K562 (cell line): ENCODE results near the gene MFSD6L. TPM values are rescaled to one million over a fixed set of nuclear protein-coding genes. Genes with fewer than 3 reads are reported as not detected.

Experiments
- ATAC-seq: fragments of 200-7000 bp; cut with Tn5 transposase; 3 replicates; pipeline ENCODE4 v1.9.1; 2020; ENCODE audit warnings: moderate library complexity
- BruUV-seq: library from RNA; stranded (reverse); fragments of 400-500 nt; replicated peaks from 2 replicates; lab custom pipeline; 2021; lab: Mats Ljungman, UMichigan
- CTCF ChIA-PET: fragments of 300-600 bp; formaldehyde crosslinking; extraction: SDS; loops from one replicate; lab custom pipeline; 2021; ENCODE audit warnings: low intra/inter-chr PET ratio; lab: Yijun Ruan, JAX
- POLR2A ChIA-PET: fragments of 300-600, 350-650 bp; sonication (Branson Sonifier 250); formaldehyde crosslinking; extraction: SDS; loops from one replicate; lab custom pipeline; 2021; ENCODE audit warnings: antibody characterized with exemption, inconsistent platforms; lab: Yijun Ruan, JAX
- DNase-seq, 4 experiments: peaks; one replicate each; pipeline versions ENCODE4 v3.0.0 to v3.0.0-alpha.2; 2011 to 2018; ENCODE audit warnings: low spot score in 3 of 4, mixed read lengths in 3 of 4; ENCODE audit errors: extremely low read depth in 1 of 4
- FAIRE-seq: peaks from 2 replicates; lab custom pipeline; 2011; peaks lifted over from hg19 to GRCh38; lab: Jason Lieb, UNC
- H2AFZ ChIP-seq: 2 replicates; pipeline ENCODE4 v1.6.0; 2011; ENCODE audit warnings: low read depth, low read length, control low read depth, inconsistent platforms
- H3K27ac ChIP-seq: fragments of 200-600 bp; 3 replicates; pipeline ENCODE4 v1.8.0; 2011; ENCODE audit warnings: low read depth, mild to moderate bottlenecking, control low read depth, inconsistent platforms, low read length, moderate library complexity, mixed read lengths; ENCODE audit errors: extremely low read depth
- H3K27me3 ChIP-seq, 2 experiments: fragments of 300-600 bp in 1 of 2; 2 replicates in 1 of 2; 3 replicates in 1 of 2; pipeline versions ENCODE4 v1.6.0 to v1.8.0; 2011; ENCODE audit warnings: inconsistent platforms in 2 of 2, low read length in 2 of 2, mild to moderate bottlenecking in 1 of 2, mixed read lengths in 1 of 2, moderate library complexity in 1 of 2; ENCODE audit not compliant: control insufficient read depth in 2 of 2, insufficient read depth in 2 of 2
- H3K36me3 ChIP-seq: fragments of 300-600 bp; 3 replicates; pipeline ENCODE4 v1.8.0; 2011; ENCODE audit warnings: mild to moderate bottlenecking, low read length, inconsistent platforms; ENCODE audit not compliant: control insufficient read depth, insufficient read depth
- H3K4me1 ChIP-seq, 2 experiments: fragments of 200-600 bp in 1 of 2; replicated peaks in 1 of 2; 2 replicates in 1 of 2; 3 replicates in 1 of 2; pipeline versions ENCODE4 v1.5.1 to v1.8.0; 2011; ENCODE audit warnings: inconsistent platforms in 2 of 2, low read length in 2 of 2, mild to moderate bottlenecking in 1 of 2, mixed read lengths in 1 of 2, moderate library complexity in 1 of 2; ENCODE audit not compliant: control insufficient read depth in 2 of 2, insufficient read depth in 2 of 2
- H3K4me2 ChIP-seq: 2 replicates; pipeline ENCODE4 v1.6.1; 2011; ENCODE audit warnings: low read length, control low read depth, inconsistent platforms, mixed read lengths; ENCODE audit not compliant: insufficient read depth
- H3K4me3 ChIP-seq: fragments of 200-600 bp; sonication (generic), shearing (Covaris generic); 2 replicates; pipeline ENCODE4 v1.5.1; 2016; ENCODE audit warnings: control low read depth, inconsistent platforms
- H3K79me2 ChIP-seq: fragments of 200-600 bp; 3 replicates; pipeline ENCODE4 v1.8.0; 2011; ENCODE audit warnings: low read length, inconsistent platforms; ENCODE audit not compliant: control insufficient read depth, insufficient read depth
- H3K9ac ChIP-seq, 2 experiments: 2 replicates each; pipeline versions ENCODE4 v1.6.0 to v1.6.1; 2011; ENCODE audit warnings: low read depth in 2 of 2, low read length in 2 of 2, control low read depth in 1 of 2, inconsistent platforms in 1 of 2, mild to moderate bottlenecking in 1 of 2, mixed read lengths in 1 of 2; ENCODE audit not compliant: insufficient read depth in 1 of 2
- H3K9me1 ChIP-seq: one replicate; pipeline ENCODE4 v1.6.0; 2011; ENCODE audit warnings: inconsistent platforms, mild to moderate bottlenecking, low read length, moderate library complexity; ENCODE audit not compliant: control insufficient read depth, insufficient read depth
- H3K9me3 ChIP-seq: replicated peaks from 2 replicates; pipeline ENCODE4 v1.5.1; 2011; ENCODE audit warnings: low read depth, low read length, inconsistent platforms; ENCODE audit not compliant: control insufficient read depth, insufficient read depth
- H4K20me1 ChIP-seq: replicated peaks from 2 replicates; pipeline ENCODE4 v1.6.1; 2011; ENCODE audit warnings: low read length, inconsistent platforms, mixed read lengths; ENCODE audit not compliant: control insufficient read depth, insufficient read depth
- CHD1 ChIP-seq: fragments of 200-600 bp; sonication (generic); IDR thresholded peaks from one replicate; pipeline ENCODE4 v1.6.1; 2012; ENCODE audit warnings: mild to moderate bottlenecking, moderate library complexity, low read length, inconsistent platforms
- GATA2 ChIP-seq: sonication (generic); formaldehyde crosslinking; IDR thresholded peaks from 2 replicates; pipeline ENCODE4 v1.4.0; 2020; ENCODE audit warnings: mild to moderate bottlenecking, missing genetic modification reagents
- HLTF ChIP-seq: fragments of 450-650 bp; IDR thresholded peaks from 2 replicates; pipeline ENCODE4 v1.6.1; 2016
- MEIS2 ChIP-seq: fragments of 450-650 bp; IDR thresholded peaks from 2 replicates; pipeline ENCODE4 v1.6.1; 2014; ENCODE audit warnings: mild to moderate bottlenecking; ENCODE audit not compliant: partially characterized antibody
- RAD21 ChIP-seq, 2 experiments: fragments of 250-450 bp in 1 of 2; fragments of 450-650 bp in 1 of 2; sonication (Bioruptor Pico) in 1 of 2; formaldehyde crosslinking in 1 of 2; IDR thresholded peaks in 1 of 2; conservative IDR thresholded peaks in 1 of 2; 2 replicates each; pipeline versions ENCODE4 v1.4.0 to v1.8.0; 2020 to 2022; ENCODE audit warnings: mild to moderate bottlenecking in 2 of 2, moderate library complexity in 1 of 2
- RHOXF2B ChIP-seq: fragments of 250-450 bp; sonication (Bioruptor Pico); conservative IDR thresholded peaks from 2 replicates; pipeline ENCODE4 v1.5.1; 2021
- U2AF2 ChIP-seq: fragments of 200-400 bp; formaldehyde crosslinking; optimal IDR thresholded peaks from 2 replicates; pipeline ENCODE3; 2017; ENCODE audit warnings: low read depth, mild to moderate bottlenecking, low read length
- ZNF224 ChIP-seq: sonication (generic); formaldehyde crosslinking; IDR thresholded peaks from 2 replicates; pipeline ENCODE4 v1.8.0; 2022; ENCODE audit warnings: mild to moderate bottlenecking, missing genetic modification reagents
- ZNF699 ChIP-seq: fragments of 250-450 bp; sonication (Bioruptor Pico); IDR thresholded peaks from 2 replicates; pipeline ENCODE4 v1.8.0; 2021; ENCODE audit warnings: mild to moderate bottlenecking, moderate library complexity; ENCODE audit not compliant: insufficient replicate concordance
- WGBS: fragments of 100-300 bp; shearing (Covaris generic); methylation state at CpG from one replicate; pipeline ENCODE4 v1.1.6; 2016; ENCODE audit warnings: low coverage, mixed read lengths; ENCODE audit not compliant: insufficient coverage; ENCODE audit errors: missing lambda C conversion rate; 5-methylcytosine and 5-hydroxymethylcytosine counted together
- in situ Hi-C: fragments of 300-500 bp; cut with MboI; formaldehyde crosslinking; loops from 4 replicates; pipeline ENCODE4 v1.15.0; 2018; ENCODE audit warnings: inconsistent platforms, mixed read lengths
- intact Hi-C: fragments of 100-400 bp; cut with micrococcal nuclease; formaldehyde crosslinking; loops from 2 replicates; pipeline ENCODE4 v1.14.2; 2022
- polyA plus RNA-seq, 8 experiments: library from polyadenylated mRNA; depleted of rRNA in 4 of 8; stranded (reverse) in 5 of 8; unstranded in 3 of 8; fragments of >200 nt; fragmentation: Nextera tagmentation in 2 of 8; fragmentation: Illumina TruSeq in 1 of 8; extraction: Ambion mirVana in 2 of 8; extraction: Trizol in 1 of 8; gene quantifications; 2 replicates each; pipeline versions ENCODE4 v1.2.1 to v1.2.3, GENCODE V29; 2011 to 2014; ENCODE audit warnings: inconsistent platforms in 1 of 8, missing spikeins in 1 of 8
- total RNA-seq, 7 experiments: library from RNA; depleted of rRNA in 6 of 7; stranded (reverse); fragments of >200 nt in 6 of 7; fragmentation: Illumina TruSeq in 2 of 7; extraction: Trizol in 2 of 7; gene quantifications; 2 replicates each; pipeline versions ENCODE4 v1.2.1 to v1.2.3, GENCODE V29; 2011 to 2021; ENCODE audit warnings: low replicate concordance in 1 of 7
- TF ChIP-seq, protein P1 (sequence below): sonication (generic); formaldehyde crosslinking; IDR thresholded peaks from 2 replicates; pipeline ENCODE4 v1.8.0; 2022; ENCODE audit warnings: missing genetic modification reagents, mild to moderate bottlenecking, borderline replicate concordance
- TF ChIP-seq, protein P2 (sequence below): sonication (generic); formaldehyde crosslinking; IDR thresholded peaks from 2 replicates; pipeline ENCODE4 v1.8.1; 2023; ENCODE audit warnings: missing genetic modification reagents, mild to moderate bottlenecking, borderline replicate concordance
- TF ChIP-seq, protein P3 (sequence below): IDR thresholded peaks from 2 replicates; pipeline ENCODE4 v1.6.1; 2011; ENCODE audit warnings: borderline replicate concordance, low read depth, mild to moderate bottlenecking, moderate library complexity, low read length; ENCODE audit not compliant: insufficient read depth, poor library complexity, severe bottlenecking
- TF ChIP-seq, protein P4 (sequence below): sonication (generic); formaldehyde crosslinking; IDR thresholded peaks from 2 replicates; pipeline ENCODE4 v1.9.0; 2022; ENCODE audit warnings: mild to moderate bottlenecking, missing genetic modification reagents

The MFSD6L gene
- total and polyA plus RNA-seq, 9 of the 15 experiments (the other 6 are each of a cell fraction or from before 2014, with no cell fraction given), result not detected

DNA sequence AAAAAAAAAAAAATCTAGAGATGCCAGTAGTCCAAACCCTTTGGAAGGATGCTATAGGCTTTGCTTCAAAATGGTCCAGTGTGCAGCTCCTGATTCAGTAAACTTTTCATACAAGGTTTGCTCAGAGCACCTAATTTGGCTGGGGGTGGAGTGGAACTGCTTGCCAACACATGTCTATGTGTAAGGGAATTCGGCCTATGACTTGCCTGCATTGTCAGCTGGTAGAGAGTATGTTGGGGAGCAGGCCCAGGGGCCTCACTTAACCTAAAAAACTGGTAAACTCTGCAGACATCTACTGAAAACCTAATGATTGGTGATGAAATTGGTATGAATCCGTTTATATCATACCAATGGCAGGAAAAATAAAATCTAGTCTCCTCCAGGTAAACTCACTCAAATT is 1.5 kb upstream of the MFSD6L start:
- Histone ChIP-seq H3K36me3 (no peaks in the 10 kb centered on the region), H4K20me1 (no peaks in the 10 kb centered on the region; the same call in 1 of the 2 replicates), H3K9me3 (no peaks in the 10 kb centered on the region), H3K27ac (no peak overlapping the region), H3K9ac (no peak overlapping the region), H3K4me3 (no peak overlapping the region), H3K4me1 (peaks cover 0 to 8% of the 10 kb centered on the region in 2 experiments; a peak in 2 of 5 replicates), H2AFZ (no peak overlapping the region), H3K79me2 (no peaks in the 10 kb centered on the region), H3K4me2 (no peak overlapping the region), H3K27me3 (peaks cover 0 to 40% of the 10 kb centered on the region in 2 experiments; a peak in 4 of 5 replicates), H3K9me1 (no peaks in the 10 kb centered on the region)
- DNase-seq (no peak), FAIRE-seq (no peak), ATAC-seq (no peak)
- POLR2A ChIA-PET, result no interaction called here
- WGBS, result 0% methylated on average over 2 of the region's 2 CpGs
- BruUV-seq, result no TSS peak
- intact Hi-C loops (no loop called here), in situ Hi-C loops (no loop called here)
- CTCF ChIA-PET, result interaction anchor here (0.5 kb wide), 1 partner anchor 102 kb away, joined by 4 read pairs; no protein-coding TSS in a partner anchor
- no peak for TF ChIP-seq RAD21 (CRISPR knock-in tag; conservative IDR thresholded peaks at IDR 0.05 in 1 of 2, IDR thresholded peaks at IDR 0.05 in 1 of 2)
- no peak for TF ChIP-seq MEIS2
- TF ChIP-seq U2AF2, result no peak
- TF ChIP-seq, protein P1, sequence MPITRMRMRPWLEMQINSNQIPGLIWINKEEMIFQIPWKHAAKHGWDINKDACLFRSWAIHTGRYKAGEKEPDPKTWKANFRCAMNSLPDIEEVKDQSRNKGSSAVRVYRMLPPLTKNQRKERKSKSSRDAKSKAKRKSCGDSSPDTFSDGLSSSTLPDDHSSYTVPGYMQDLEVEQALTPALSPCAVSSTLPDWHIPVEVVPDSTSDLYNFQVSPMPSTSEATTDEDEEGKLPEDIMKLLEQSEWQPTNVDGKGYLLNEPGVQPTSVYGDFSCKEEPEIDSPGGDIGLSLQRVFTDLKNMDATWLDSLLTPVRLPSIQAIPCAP (CRISPR knock-in tag), result no peak
- no peak for TF ChIP-seq GATA2 (CRISPR knock-in tag)
- TF ChIP-seq, protein P2, sequence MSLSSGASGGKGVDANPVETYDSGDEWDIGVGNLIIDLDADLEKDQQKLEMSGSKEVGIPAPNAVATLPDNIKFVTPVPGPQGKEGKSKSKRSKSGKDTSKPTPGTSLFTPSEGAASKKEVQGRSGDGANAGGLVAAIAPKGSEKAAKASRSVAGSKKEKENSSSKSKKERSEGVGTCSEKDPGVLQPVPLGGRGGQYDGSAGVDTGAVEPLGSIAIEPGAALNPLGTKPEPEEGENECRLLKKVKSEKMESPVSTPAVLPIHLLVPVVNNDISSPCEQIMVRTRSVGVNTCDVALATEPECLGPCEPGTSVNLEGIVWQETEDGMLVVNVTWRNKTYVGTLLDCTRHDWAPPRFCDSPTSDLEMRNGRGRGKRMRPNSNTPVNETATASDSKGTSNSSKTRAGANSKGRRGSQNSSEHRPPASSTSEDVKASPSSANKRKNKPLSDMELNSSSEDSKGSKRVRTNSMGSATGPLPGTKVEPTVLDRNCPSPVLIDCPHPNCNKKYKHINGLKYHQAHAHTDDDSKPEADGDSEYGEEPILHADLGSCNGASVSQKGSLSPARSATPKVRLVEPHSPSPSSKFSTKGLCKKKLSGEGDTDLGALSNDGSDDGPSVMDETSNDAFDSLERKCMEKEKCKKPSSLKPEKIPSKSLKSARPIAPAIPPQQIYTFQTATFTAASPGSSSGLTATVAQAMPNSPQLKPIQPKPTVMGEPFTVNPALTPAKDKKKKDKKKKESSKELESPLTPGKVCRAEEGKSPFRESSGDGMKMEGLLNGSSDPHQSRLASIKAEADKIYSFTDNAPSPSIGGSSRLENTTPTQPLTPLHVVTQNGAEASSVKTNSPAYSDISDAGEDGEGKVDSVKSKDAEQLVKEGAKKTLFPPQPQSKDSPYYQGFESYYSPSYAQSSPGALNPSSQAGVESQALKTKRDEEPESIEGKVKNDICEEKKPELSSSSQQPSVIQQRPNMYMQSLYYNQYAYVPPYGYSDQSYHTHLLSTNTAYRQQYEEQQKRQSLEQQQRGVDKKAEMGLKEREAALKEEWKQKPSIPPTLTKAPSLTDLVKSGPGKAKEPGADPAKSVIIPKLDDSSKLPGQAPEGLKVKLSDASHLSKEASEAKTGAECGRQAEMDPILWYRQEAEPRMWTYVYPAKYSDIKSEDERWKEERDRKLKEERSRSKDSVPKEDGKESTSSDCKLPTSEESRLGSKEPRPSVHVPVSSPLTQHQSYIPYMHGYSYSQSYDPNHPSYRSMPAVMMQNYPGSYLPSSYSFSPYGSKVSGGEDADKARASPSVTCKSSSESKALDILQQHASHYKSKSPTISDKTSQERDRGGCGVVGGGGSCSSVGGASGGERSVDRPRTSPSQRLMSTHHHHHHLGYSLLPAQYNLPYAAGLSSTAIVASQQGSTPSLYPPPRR (CRISPR knock-in tag), result no peak
- TF ChIP-seq ZNF224 (CRISPR knock-in tag), result no peak
- no peak for TF ChIP-seq HLTF
- TF ChIP-seq CHD1, result no peak
- TF ChIP-seq RHOXF2B, result no peak
- TF ChIP-seq, protein P3, sequence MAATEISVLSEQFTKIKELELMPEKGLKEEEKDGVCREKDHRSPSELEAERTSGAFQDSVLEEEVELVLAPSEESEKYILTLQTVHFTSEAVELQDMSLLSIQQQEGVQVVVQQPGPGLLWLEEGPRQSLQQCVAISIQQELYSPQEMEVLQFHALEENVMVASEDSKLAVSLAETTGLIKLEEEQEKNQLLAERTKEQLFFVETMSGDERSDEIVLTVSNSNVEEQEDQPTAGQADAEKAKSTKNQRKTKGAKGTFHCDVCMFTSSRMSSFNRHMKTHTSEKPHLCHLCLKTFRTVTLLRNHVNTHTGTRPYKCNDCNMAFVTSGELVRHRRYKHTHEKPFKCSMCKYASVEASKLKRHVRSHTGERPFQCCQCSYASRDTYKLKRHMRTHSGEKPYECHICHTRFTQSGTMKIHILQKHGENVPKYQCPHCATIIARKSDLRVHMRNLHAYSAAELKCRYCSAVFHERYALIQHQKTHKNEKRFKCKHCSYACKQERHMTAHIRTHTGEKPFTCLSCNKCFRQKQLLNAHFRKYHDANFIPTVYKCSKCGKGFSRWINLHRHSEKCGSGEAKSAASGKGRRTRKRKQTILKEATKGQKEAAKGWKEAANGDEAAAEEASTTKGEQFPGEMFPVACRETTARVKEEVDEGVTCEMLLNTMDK, result no peak
- TF ChIP-seq ZNF699 (CRISPR knock-in tag), result no peak
- TF ChIP-seq, protein P4, sequence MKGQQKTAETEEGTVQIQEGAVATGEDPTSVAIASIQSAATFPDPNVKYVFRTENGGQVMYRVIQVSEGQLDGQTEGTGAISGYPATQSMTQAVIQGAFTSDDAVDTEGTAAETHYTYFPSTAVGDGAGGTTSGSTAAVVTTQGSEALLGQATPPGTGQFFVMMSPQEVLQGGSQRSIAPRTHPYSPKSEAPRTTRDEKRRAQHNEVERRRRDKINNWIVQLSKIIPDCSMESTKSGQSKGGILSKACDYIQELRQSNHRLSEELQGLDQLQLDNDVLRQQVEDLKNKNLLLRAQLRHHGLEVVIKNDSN (CRISPR knock-in tag), result no peak
